CMK (cell line): ENCODE results near the gene RAP1GAP2.

ENCODE experiments used
- DNase-seq: peaks from one replicate; pipeline ENCODE4 v3.0.0-alpha.2; 2010; ENCODE audit warnings: low read depth

The RAP1GAP2 gene

GRCh38 chr17:2911035-2911754 is 115.0 kb downstream of the RAP1GAP2 start:
- DNase-seq, result peak; percentile 34

- no peak for DNase-seq
These were observed 115.5 kb downstream of the RAP1GAP2 start for GRCh38 chr17:2911755-2912111.

- no peak for DNase-seq
These were observed 116.5 kb downstream of the RAP1GAP2 start for GRCh38 chr17:2912754-2913153.

- no peak for DNase-seq
These were observed 120.2 kb downstream of the RAP1GAP2 start for GRCh38 chr17:2916461-2916860.

GRCh38 chr17:2921443-2921842 is 125.2 kb downstream of the RAP1GAP2 start:
- no peak for DNase-seq

- no peak for DNase-seq
These were observed 128.0 kb downstream of the RAP1GAP2 start for GRCh38 chr17:2924211-2924610.

GRCh38 chr17:2925011-2925410 is 128.8 kb downstream of the RAP1GAP2 start:
- no peak for DNase-seq

GRCh38 chr17:2926019-2926650 is 129.9 kb downstream of the RAP1GAP2 start:
- DNase-seq, result peak; percentile 45

GRCh38 chr17:2928294-2928890 is 132.2 kb downstream of the RAP1GAP2 start:
- DNase-seq, result no peak

GRCh38 chr17:2929881-2930533 is 133.8 kb downstream of the RAP1GAP2 start:
- DNase-seq, result no peak

GRCh38 chr17:2931876-2932275 is 135.6 kb downstream of the RAP1GAP2 start:
- DNase-seq, result no peak

GRCh38 chr17:2932946-2933345 is 136.7 kb downstream of the RAP1GAP2 start:
- DNase-seq, result no peak

GRCh38 chr17:2933606-2934005 is 137.4 kb downstream of the RAP1GAP2 start:
- DNase-seq, result no peak

- DNase-seq, result no peak
These were observed 139.4 kb downstream of the RAP1GAP2 start for GRCh38 chr17:2935632-2936031.

- no peak for DNase-seq
These were observed 140.1 kb downstream of the RAP1GAP2 start for GRCh38 chr17:2936351-2936750.

GRCh38 chr17:2936771-2937321 is 140.6 kb downstream of the RAP1GAP2 start:
- DNase-seq, result no peak

GRCh38 chr17:2937331-2938003 is 141.2 kb downstream of the RAP1GAP2 start:
- DNase-seq, result no peak

GRCh38 chr17:2939714-2940351 is 143.6 kb downstream of the RAP1GAP2 start:
- DNase-seq, result no peak

- DNase-seq, result no peak
These were observed 144.1 kb downstream of the RAP1GAP2 start for GRCh38 chr17:2940352-2940751.

GRCh38 chr17:2943981-2944380 is 147.7 kb downstream of the RAP1GAP2 start:
- DNase-seq, result no peak

GRCh38 chr17:2945299-2945698 is 149.1 kb downstream of the RAP1GAP2 start:
- no peak for DNase-seq

GRCh38 chr17:2946144-2946543 is 149.9 kb downstream of the RAP1GAP2 start:
- no peak for DNase-seq
